Astrocyte (in vitro differentiated cells and primary cell): ENCODE measurements around the gene OSM.

ENCODE experiments used
- EZH2 ChIP-seq: IDR thresholded peaks from 2 replicates; pipeline ENCODE4 v1.6.1; 2012; ENCODE audit warnings: mild to moderate bottlenecking, low read length, inconsistent platforms; ENCODE audit not compliant: insufficient read depth
- TF ChIP-seq, protein P1 (sequence below): IDR thresholded peaks from 2 replicates; pipeline ENCODE4 v1.5.1; 2011; ENCODE audit warnings: low read depth, mild to moderate bottlenecking, inconsistent platforms, low read length, moderate library complexity; ENCODE audit not compliant: insufficient read depth

GRCh38 chr22:30260682-30261081, 6.0 kb downstream of the OSM start:
- TF ChIP-seq, protein P1, sequence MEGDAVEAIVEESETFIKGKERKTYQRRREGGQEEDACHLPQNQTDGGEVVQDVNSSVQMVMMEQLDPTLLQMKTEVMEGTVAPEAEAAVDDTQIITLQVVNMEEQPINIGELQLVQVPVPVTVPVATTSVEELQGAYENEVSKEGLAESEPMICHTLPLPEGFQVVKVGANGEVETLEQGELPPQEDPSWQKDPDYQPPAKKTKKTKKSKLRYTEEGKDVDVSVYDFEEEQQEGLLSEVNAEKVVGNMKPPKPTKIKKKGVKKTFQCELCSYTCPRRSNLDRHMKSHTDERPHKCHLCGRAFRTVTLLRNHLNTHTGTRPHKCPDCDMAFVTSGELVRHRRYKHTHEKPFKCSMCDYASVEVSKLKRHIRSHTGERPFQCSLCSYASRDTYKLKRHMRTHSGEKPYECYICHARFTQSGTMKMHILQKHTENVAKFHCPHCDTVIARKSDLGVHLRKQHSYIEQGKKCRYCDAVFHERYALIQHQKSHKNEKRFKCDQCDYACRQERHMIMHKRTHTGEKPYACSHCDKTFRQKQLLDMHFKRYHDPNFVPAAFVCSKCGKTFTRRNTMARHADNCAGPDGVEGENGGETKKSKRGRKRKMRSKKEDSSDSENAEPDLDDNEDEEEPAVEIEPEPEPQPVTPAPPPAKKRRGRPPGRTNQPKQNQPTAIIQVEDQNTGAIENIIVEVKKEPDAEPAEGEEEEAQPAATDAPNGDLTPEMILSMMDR: no peak
- no peak for TF ChIP-seq EZH2
